GM12878 (cell line): ENCODE data around the gene TRMT10C. TPM values are rescaled to one million over a fixed set of nuclear protein-coding genes. Genes with fewer than 3 reads are reported as not detected.

ENCODE experiments used
- polyA plus RNA-seq, 11 experiments: library from polyadenylated mRNA; depleted of rRNA in 4 of 11; unstranded in 6 of 11; stranded (reverse) in 5 of 11; fragments of >200 nt; fragmentation: Nextera tagmentation in 4 of 11; fragmentation: Illumina TruSeq in 1 of 11; extraction: Ambion mirVana in 4 of 11; extraction: Trizol in 1 of 11; gene quantifications; 1 replicate in 1 of 11; 2 replicates in 10 of 11; pipeline versions ENCODE4 v1.2.1 to v1.2.3, GENCODE V29; 2011 to 2016; ENCODE audit warnings: inconsistent platforms in 2 of 11, missing spikeins in 2 of 11, low read depth in 1 of 11
- small RNA-seq: library from RNA; depleted of rRNA; stranded (forward); fragments of <200 nt; gene quantifications from one replicate; pipeline ENCODE3, GENCODE V24; 2014
- total RNA-seq, 4 experiments: library from RNA; depleted of rRNA in 3 of 4; stranded (reverse); fragments of >200 nt in 3 of 4; fragmentation: Illumina TruSeq in 1 of 4; extraction: Trizol in 1 of 4; gene quantifications; 2 replicates each; pipeline versions ENCODE4 v1.2.1 to v1.2.3, GENCODE V29; 2013 to 2021

TRMT10C gene
- total and polyA plus RNA-seq, 10 of the 15 experiments (the other 5 are each of a cell fraction or from before 2014, with no cell fraction given), result 33.0 to 82.1 (median 47.1) TPM

Small RNA genes within 50 kb of the gene (small RNA-seq; reads per million reads assigned to genes)
- gene RNU6-1256P, result not detected

Other genes with a start within 250 kb of the TRMT10C start
- gene IMPG2, start 241.3 kb upstream of the TRMT10C start, total RNA-seq (2014; rRNA removed), result 0.16 and 0.17 TPM in 2 replicates
- 0.13 and 0.14 TPM in 2 replicates for gene IMPG2, start 241.3 kb upstream of the TRMT10C start, total RNA-seq (2014; rRNA removed; fragmentation: Illumina TruSeq; extraction: Trizol)
- 0.11 and 0.13 TPM in 2 replicates for gene IMPG2, start 241.3 kb upstream of the TRMT10C start, total RNA-seq (2021)
- 0.10 and 0.20 TPM in 2 replicates for gene IMPG2, start 241.3 kb upstream of the TRMT10C start, polyA plus RNA-seq (2011; rRNA removed)
- 0.10 TPM in 2 replicates for gene IMPG2, start 241.3 kb upstream of the TRMT10C start, polyA plus RNA-seq (2014; fragmentation: Illumina TruSeq; extraction: Trizol)
- gene IMPG2, start 241.3 kb upstream of the TRMT10C start, polyA plus RNA-seq (2014; fragmentation: Nextera tagmentation; extraction: Ambion mirVana), result under 1 TPM in 1 of 2 experiments, not detected in 1; under 0.01 TPM
- gene IMPG2, start 241.3 kb upstream of the TRMT10C start, polyA plus RNA-seq (2014; rRNA removed), result 0.05 and 0.14 TPM in 2 replicates
- gene IMPG2, start 241.3 kb upstream of the TRMT10C start, polyA plus RNA-seq (2016; fragmentation: Nextera tagmentation; extraction: Ambion mirVana), result not detected
- 8.8 and 11.9 TPM in 2 replicates for gene SENP7, start 48.7 kb upstream of the TRMT10C start, total RNA-seq (2014; rRNA removed)
- gene SENP7, start 48.7 kb upstream of the TRMT10C start, total RNA-seq (2014; rRNA removed; fragmentation: Illumina TruSeq; extraction: Trizol), result 13.9 and 14.1 TPM in 2 replicates
- 7.8 and 7.9 TPM in 2 replicates for gene SENP7, start 48.7 kb upstream of the TRMT10C start, total RNA-seq (2021)
- 14.7 and 26.3 TPM in 2 replicates for gene SENP7, start 48.7 kb upstream of the TRMT10C start, polyA plus RNA-seq (2011; rRNA removed)
- gene SENP7, start 48.7 kb upstream of the TRMT10C start, polyA plus RNA-seq (2014; fragmentation: Illumina TruSeq; extraction: Trizol), result 10.2 and 15.7 TPM in 2 replicates
- 1 to 10 TPM; 2.6 to 2.8 TPM for gene SENP7, start 48.7 kb upstream of the TRMT10C start, polyA plus RNA-seq (2014; fragmentation: Nextera tagmentation; extraction: Ambion mirVana)
- 7.0 and 9.1 TPM in 2 replicates for gene SENP7, start 48.7 kb upstream of the TRMT10C start, polyA plus RNA-seq (2014; rRNA removed)
- gene SENP7, start 48.7 kb upstream of the TRMT10C start, polyA plus RNA-seq (2016; fragmentation: Nextera tagmentation; extraction: Ambion mirVana), result 1 to 10 TPM; 4.2 to 4.6 TPM
- gene PCNP, start 12.3 kb downstream of the TRMT10C start, total RNA-seq (2014; rRNA removed), result 49.8 and 59.3 TPM in 2 replicates
- 94.4 and 101 TPM in 2 replicates for gene PCNP, start 12.3 kb downstream of the TRMT10C start, total RNA-seq (2014; rRNA removed; fragmentation: Illumina TruSeq; extraction: Trizol)
- gene PCNP, start 12.3 kb downstream of the TRMT10C start, total RNA-seq (2021), result 127 and 129 TPM in 2 replicates
- 86.1 and 145 TPM in 2 replicates for gene PCNP, start 12.3 kb downstream of the TRMT10C start, polyA plus RNA-seq (2011; rRNA removed)
- gene PCNP, start 12.3 kb downstream of the TRMT10C start, polyA plus RNA-seq (2014; fragmentation: Illumina TruSeq; extraction: Trizol), result 117 and 151 TPM in 2 replicates
- 100 to 1,000 TPM; 101 to 142 TPM for gene PCNP, start 12.3 kb downstream of the TRMT10C start, polyA plus RNA-seq (2014; fragmentation: Nextera tagmentation; extraction: Ambion mirVana)
- 54.8 and 66.4 TPM in 2 replicates for gene PCNP, start 12.3 kb downstream of the TRMT10C start, polyA plus RNA-seq (2014; rRNA removed)
- 100 to 1,000 TPM; 162 to 179 TPM for gene PCNP, start 12.3 kb downstream of the TRMT10C start, polyA plus RNA-seq (2016; fragmentation: Nextera tagmentation; extraction: Ambion mirVana)
- gene ZBTB11, start 115.3 kb downstream of the TRMT10C start, total RNA-seq (2014; rRNA removed), result 23.8 and 28.4 TPM in 2 replicates
- gene ZBTB11, start 115.3 kb downstream of the TRMT10C start, total RNA-seq (2014; rRNA removed; fragmentation: Illumina TruSeq; extraction: Trizol), result 25.7 and 26.4 TPM in 2 replicates
- 19.2 and 19.7 TPM in 2 replicates for gene ZBTB11, start 115.3 kb downstream of the TRMT10C start, total RNA-seq (2021)
- 21.4 and 31.9 TPM in 2 replicates for gene ZBTB11, start 115.3 kb downstream of the TRMT10C start, polyA plus RNA-seq (2011; rRNA removed)
- 20.5 and 25.5 TPM in 2 replicates for gene ZBTB11, start 115.3 kb downstream of the TRMT10C start, polyA plus RNA-seq (2014; fragmentation: Illumina TruSeq; extraction: Trizol)
- gene ZBTB11, start 115.3 kb downstream of the TRMT10C start, polyA plus RNA-seq (2014; fragmentation: Nextera tagmentation; extraction: Ambion mirVana), result 1 to 10 TPM; 3.5 to 5.0 TPM
- 14.3 and 15.0 TPM in 2 replicates for gene ZBTB11, start 115.3 kb downstream of the TRMT10C start, polyA plus RNA-seq (2014; rRNA removed)
- 10 to 100 TPM; 14.6 to 16.3 TPM for gene ZBTB11, start 115.3 kb downstream of the TRMT10C start, polyA plus RNA-seq (2016; fragmentation: Nextera tagmentation; extraction: Ambion mirVana)
- 2,238 and 2,984 TPM in 2 replicates for gene RPL24, start 124.8 kb downstream of the TRMT10C start, total RNA-seq (2014; rRNA removed)
- gene RPL24, start 124.8 kb downstream of the TRMT10C start, total RNA-seq (2014; rRNA removed; fragmentation: Illumina TruSeq; extraction: Trizol), result 2,534 and 2,672 TPM in 2 replicates
- gene RPL24, start 124.8 kb downstream of the TRMT10C start, total RNA-seq (2021), result 1,732 and 1,820 TPM in 2 replicates
- 2,067 and 2,200 TPM in 2 replicates for gene RPL24, start 124.8 kb downstream of the TRMT10C start, polyA plus RNA-seq (2011; rRNA removed)
- gene RPL24, start 124.8 kb downstream of the TRMT10C start, polyA plus RNA-seq (2014; fragmentation: Illumina TruSeq; extraction: Trizol), result 2,624 and 3,096 TPM in 2 replicates
- 1,000 to 10,000 TPM; 1,682 to 2,114 TPM for gene RPL24, start 124.8 kb downstream of the TRMT10C start, polyA plus RNA-seq (2014; fragmentation: Nextera tagmentation; extraction: Ambion mirVana)
- gene RPL24, start 124.8 kb downstream of the TRMT10C start, polyA plus RNA-seq (2014; rRNA removed), result 4,115 and 6,051 TPM in 2 replicates
- 100 to 1,000 TPM; 898 to 965 TPM for gene RPL24, start 124.8 kb downstream of the TRMT10C start, polyA plus RNA-seq (2016; fragmentation: Nextera tagmentation; extraction: Ambion mirVana)
- 9.4 and 10.1 TPM in 2 replicates for gene CEP97, start 162.7 kb downstream of the TRMT10C start, total RNA-seq (2014; rRNA removed)
- 13.7 and 14.0 TPM in 2 replicates for gene CEP97, start 162.7 kb downstream of the TRMT10C start, total RNA-seq (2014; rRNA removed; fragmentation: Illumina TruSeq; extraction: Trizol)
- gene CEP97, start 162.7 kb downstream of the TRMT10C start, total RNA-seq (2021), result 11.5 and 11.7 TPM in 2 replicates
- 2.7 and 5.8 TPM in 2 replicates for gene CEP97, start 162.7 kb downstream of the TRMT10C start, polyA plus RNA-seq (2011; rRNA removed)
- gene CEP97, start 162.7 kb downstream of the TRMT10C start, polyA plus RNA-seq (2014; fragmentation: Illumina TruSeq; extraction: Trizol), result 6.2 and 6.7 TPM in 2 replicates
- gene CEP97, start 162.7 kb downstream of the TRMT10C start, polyA plus RNA-seq (2014; fragmentation: Nextera tagmentation; extraction: Ambion mirVana), result 1 to 10 TPM; 1.9 to 4.3 TPM
- gene CEP97, start 162.7 kb downstream of the TRMT10C start, polyA plus RNA-seq (2014; rRNA removed), result 2.9 and 3.4 TPM in 2 replicates
- gene CEP97, start 162.7 kb downstream of the TRMT10C start, polyA plus RNA-seq (2016; fragmentation: Nextera tagmentation; extraction: Ambion mirVana), result 1 to 10 TPM; 5.4 to 6.5 TPM
- gene NXPE3, start 217.3 kb downstream of the TRMT10C start, total RNA-seq (2014; rRNA removed), result 4.5 and 5.5 TPM in 2 replicates
- 2.4 TPM in 2 replicates for gene NXPE3, start 217.3 kb downstream of the TRMT10C start, total RNA-seq (2014; rRNA removed; fragmentation: Illumina TruSeq; extraction: Trizol)
- gene NXPE3, start 217.3 kb downstream of the TRMT10C start, total RNA-seq (2021), result 6.4 and 6.9 TPM in 2 replicates
- 3.7 and 4.7 TPM in 2 replicates for gene NXPE3, start 217.3 kb downstream of the TRMT10C start, polyA plus RNA-seq (2011; rRNA removed)
- gene NXPE3, start 217.3 kb downstream of the TRMT10C start, polyA plus RNA-seq (2014; fragmentation: Illumina TruSeq; extraction: Trizol), result 5.0 and 5.5 TPM in 2 replicates
- 1 to 10 TPM; 2.0 to 2.2 TPM for gene NXPE3, start 217.3 kb downstream of the TRMT10C start, polyA plus RNA-seq (2014; fragmentation: Nextera tagmentation; extraction: Ambion mirVana)
- 5.2 and 5.4 TPM in 2 replicates for gene NXPE3, start 217.3 kb downstream of the TRMT10C start, polyA plus RNA-seq (2014; rRNA removed)
- 1 to 10 TPM; 6.8 to 8.7 TPM for gene NXPE3, start 217.3 kb downstream of the TRMT10C start, polyA plus RNA-seq (2016; fragmentation: Nextera tagmentation; extraction: Ambion mirVana)